PC-9 (cell line): ENCODE results near the gene MLEC. TPM values are rescaled to one million over a fixed set of nuclear protein-coding genes. Genes with fewer than 3 reads are reported as not detected.

Source experiments
- BruUV-seq: library from RNA; stranded (reverse); fragments of 400-500 nt; replicated peaks from 2 replicates; lab custom pipeline; 2021; lab: Mats Ljungman, UMichigan
- CTCF ChIA-PET: fragments of 300-600 bp; sonication (Branson Sonifier 250); formaldehyde crosslinking; loops from one replicate; lab custom pipeline; 2022; ENCODE audit warnings: antibody characterized with exemption; lab: Charles Lee
- POLR2A ChIA-PET: fragments of 300-600 bp; sonication (Branson Sonifier 250); formaldehyde crosslinking; loops from one replicate; lab custom pipeline; 2022; ENCODE audit warnings: antibody characterized with exemption; ENCODE audit not compliant: unreplicated experiment; lab: Charles Lee
- DNase-seq, 2 experiments: peaks; one replicate each; pipeline versions ENCODE4 v3.0.0 to v3.0.0-alpha.2; 2015 to 2022; ENCODE audit warnings: mixed read lengths in 1 of 2
- H2AFZ ChIP-seq: fragments of 200-600 bp; sonication (generic); 2 replicates; pipeline ENCODE4 v1.8.1; 2017; ENCODE audit warnings: antibody characterized with exemption
- H3F3A ChIP-seq: fragments of 200-600 bp; sonication (generic); 2 replicates; pipeline ENCODE4 v1.8.1; 2017; ENCODE audit warnings: antibody characterized with exemption, mild to moderate bottlenecking, low read depth; ENCODE audit not compliant: insufficient read depth
- H3K27ac ChIP-seq: fragments of 200-600 bp; sonication (generic); 2 replicates; pipeline ENCODE4 v1.6.1; 2016; ENCODE audit warnings: mixed run types
- H3K27me3 ChIP-seq: fragments of 200-600 bp; sonication (generic); 2 replicates; pipeline ENCODE4 v1.6.1; 2016; ENCODE audit warnings: low read depth, mixed run types; ENCODE audit not compliant: insufficient read depth
- H3K36me3 ChIP-seq: fragments of 200-600 bp; sonication (generic); 2 replicates; pipeline ENCODE4 v1.6.1; 2016; ENCODE audit warnings: low read depth, mixed run types
- H3K4me1 ChIP-seq: fragments of 200-600 bp; sonication (generic); replicated peaks from 2 replicates; pipeline ENCODE4 v1.6.1; 2016; ENCODE audit warnings: mixed run types; ENCODE audit not compliant: insufficient read depth
- H3K4me2 ChIP-seq: fragments of 200-600 bp; sonication (generic); 2 replicates; pipeline ENCODE4 v1.6.1; 2017; ENCODE audit warnings: mixed run types
- H3K4me3 ChIP-seq: fragments of 200-600 bp; sonication (generic); 2 replicates; pipeline ENCODE4 v1.6.1; 2016; ENCODE audit warnings: mixed run types
- H3K79me2 ChIP-seq: fragments of 200-600 bp; sonication (generic); 2 replicates; pipeline ENCODE4 v1.6.1; 2017; ENCODE audit warnings: low read depth, mixed run types
- H3K9me2 ChIP-seq: fragments of 200-600 bp; sonication (generic); 2 replicates; pipeline ENCODE4 v1.8.1; 2017; ENCODE audit warnings: mild to moderate bottlenecking; ENCODE audit not compliant: insufficient read depth
- H3K9me3 ChIP-seq: fragments of 200-600 bp; sonication (generic); 2 replicates; pipeline ENCODE4 v1.8.1; 2016; ENCODE audit warnings: low read depth; ENCODE audit not compliant: insufficient read depth
- H4K20me1 ChIP-seq: fragments of 200-600 bp; sonication (generic); 2 replicates; pipeline ENCODE4 v1.8.1; 2017; ENCODE audit not compliant: insufficient read depth
- EZH2 ChIP-seq: fragments of 200-600 bp; sonication (generic); IDR thresholded peaks from 2 replicates; pipeline ENCODE4 v1.8.0; 2017; ENCODE audit warnings: antibody characterized with exemption, low read depth
- intact Hi-C: fragments of 100-400 bp; cut with micrococcal nuclease; formaldehyde crosslinking; loops from one replicate; pipeline ENCODE4 v1.10.0; 2022; ENCODE audit not compliant: unreplicated experiment
- total RNA-seq: library from RNA; stranded (reverse); gene quantifications from 2 replicates; pipeline ENCODE4 v1.2.3, GENCODE V29; 2021
- TF ChIP-seq, protein P1 (sequence below): fragments of 200-600 bp; sonication (generic); conservative IDR thresholded peaks from 2 replicates; pipeline ENCODE4 v1.6.1; 2017; ENCODE audit warnings: mixed run types, antibody characterized with exemption, mild to moderate bottlenecking, moderate library complexity

MLEC gene
- total RNA-seq, 1 experiment from 2014 or later: 131 TPM

DNA sequence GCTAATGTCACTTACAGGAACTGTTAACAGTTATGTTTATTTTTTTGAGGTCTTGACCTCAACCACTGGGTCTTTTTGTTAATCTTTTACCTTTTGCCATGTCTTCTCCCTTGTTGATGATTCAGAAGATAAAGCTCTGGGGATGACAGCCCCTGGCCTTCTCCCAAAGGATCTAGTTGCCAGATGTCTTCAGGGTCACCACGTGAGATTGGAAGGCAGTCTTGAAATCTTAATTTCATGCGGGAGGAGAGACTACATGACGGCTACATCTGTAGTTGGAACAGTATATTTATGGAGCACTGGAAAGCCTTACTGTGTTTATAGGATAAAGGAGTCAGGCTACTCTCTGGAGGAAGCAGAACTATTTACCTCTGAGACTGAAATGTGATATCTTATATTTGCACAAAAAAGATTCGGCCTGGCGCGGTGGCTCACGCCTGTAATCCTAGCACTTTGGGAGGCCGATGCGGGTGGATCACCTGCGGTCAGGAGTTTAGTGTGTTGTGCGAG lies 5.6 kb downstream of the MLEC start:
- no peaks in the 10 kb centered on the region for H3K9me3 ChIP-seq
- no peak overlapping the region for H3K27ac ChIP-seq
- no peak overlapping the region for H3K4me3 ChIP-seq
- H3F3A ChIP-seq: no peaks in the 10 kb centered on the region
- H3K79me2 ChIP-seq: peaks cover 56% of the 10 kb centered on the region
- no peak for DNase-seq
- peaks cover 23% of the 10 kb centered on the region for H3K4me1 ChIP-seq
- peaks cover 41% of the 10 kb centered on the region for H4K20me1 ChIP-seq
- POLR2A ChIA-PET: interaction anchor here (0.5 kb wide), 1 partner anchor 8 kb away, joined by 3 read pairs; no protein-coding TSS in a partner anchor
- H3K4me2 ChIP-seq: no peak overlapping the region
- no peaks in the 10 kb centered on the region for H3K27me3 ChIP-seq
- H2AFZ ChIP-seq: no peak overlapping the region
- intact Hi-C loops: no loop called here
- H3K9me2 ChIP-seq: no peaks in the 10 kb centered on the region
- BruUV-seq: no TSS peak
- CTCF ChIA-PET: interaction anchor here (0.6 kb wide), 1 partner anchor 152 kb away, joined by 3 read pairs; no protein-coding TSS in a partner anchor
- H3K36me3 ChIP-seq: peaks cover 7% of the 10 kb centered on the region; the same call in 1 of the 2 replicates
- TF ChIP-seq EZH2: no peak
- TF ChIP-seq, protein P1, sequence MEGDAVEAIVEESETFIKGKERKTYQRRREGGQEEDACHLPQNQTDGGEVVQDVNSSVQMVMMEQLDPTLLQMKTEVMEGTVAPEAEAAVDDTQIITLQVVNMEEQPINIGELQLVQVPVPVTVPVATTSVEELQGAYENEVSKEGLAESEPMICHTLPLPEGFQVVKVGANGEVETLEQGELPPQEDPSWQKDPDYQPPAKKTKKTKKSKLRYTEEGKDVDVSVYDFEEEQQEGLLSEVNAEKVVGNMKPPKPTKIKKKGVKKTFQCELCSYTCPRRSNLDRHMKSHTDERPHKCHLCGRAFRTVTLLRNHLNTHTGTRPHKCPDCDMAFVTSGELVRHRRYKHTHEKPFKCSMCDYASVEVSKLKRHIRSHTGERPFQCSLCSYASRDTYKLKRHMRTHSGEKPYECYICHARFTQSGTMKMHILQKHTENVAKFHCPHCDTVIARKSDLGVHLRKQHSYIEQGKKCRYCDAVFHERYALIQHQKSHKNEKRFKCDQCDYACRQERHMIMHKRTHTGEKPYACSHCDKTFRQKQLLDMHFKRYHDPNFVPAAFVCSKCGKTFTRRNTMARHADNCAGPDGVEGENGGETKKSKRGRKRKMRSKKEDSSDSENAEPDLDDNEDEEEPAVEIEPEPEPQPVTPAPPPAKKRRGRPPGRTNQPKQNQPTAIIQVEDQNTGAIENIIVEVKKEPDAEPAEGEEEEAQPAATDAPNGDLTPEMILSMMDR: no peak

DNA sequence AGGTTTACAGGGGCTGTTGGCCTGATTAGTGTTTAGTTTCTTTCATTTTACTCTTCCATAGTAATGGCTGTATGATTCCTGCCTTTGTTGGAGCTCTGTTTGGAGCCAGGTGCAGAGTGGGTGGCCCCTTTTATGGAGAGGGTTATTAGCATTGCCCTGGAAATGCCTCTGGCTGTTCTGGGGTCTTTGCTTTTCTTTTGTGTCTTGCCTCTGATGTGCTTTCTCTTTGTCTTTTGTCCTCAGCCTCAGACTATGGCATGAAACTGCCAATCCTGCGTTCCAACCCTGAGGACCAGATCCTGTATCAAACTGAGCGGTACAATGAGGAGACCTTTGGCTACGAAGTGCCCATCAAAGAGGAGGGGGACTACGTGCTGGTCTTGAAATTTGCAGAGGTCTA lies 6.9 kb downstream of the MLEC start:
- CTCF ChIA-PET: interaction anchor here (0.5 kb wide), 1 partner anchor 45 kb away, joined by 21 read pairs; no protein-coding TSS in a partner anchor

DNA sequence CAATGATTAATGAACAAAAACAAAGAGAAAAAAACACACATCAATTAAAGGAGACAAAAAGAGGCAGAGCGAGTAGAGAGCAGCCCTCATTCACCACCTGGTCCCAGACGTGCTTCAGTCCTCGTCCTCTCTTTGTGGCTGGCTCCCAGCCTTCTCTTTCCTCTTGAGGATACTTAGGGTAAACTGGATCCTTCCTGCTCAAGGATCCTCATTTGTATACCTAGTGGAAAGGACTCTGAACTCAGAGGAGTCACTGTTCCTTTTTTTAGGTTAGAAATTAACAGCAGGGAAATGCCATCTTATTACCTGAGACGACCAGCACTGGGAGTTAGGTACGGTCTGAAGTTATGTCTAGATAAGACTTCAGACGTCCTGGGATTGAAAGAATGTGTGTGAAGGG lies 9.7 kb downstream of the MLEC start:
- Histone ChIP-seq H3K4me1 (no peaks in the 10 kb centered on the region), H3K4me3 (no peak overlapping the region), H3F3A (no peaks in the 10 kb centered on the region), H3K9me2 (no peaks in the 10 kb centered on the region), H3K4me2 (no peak overlapping the region), H3K9me3 (no peaks in the 10 kb centered on the region), H2AFZ (no peak overlapping the region), H3K27me3 (no peaks in the 10 kb centered on the region), H3K79me2 (peaks cover 16% of the 10 kb centered on the region), H4K20me1 (peaks cover 5% of the 10 kb centered on the region; the same call in 1 of the 2 replicates), H3K36me3 (peaks cover 7% of the 10 kb centered on the region; the same call in 1 of the 2 replicates), H3K27ac (no peak overlapping the region)
- ChIA-PET CTCF (no interaction called here), POLR2A (no interaction called here)
- intact Hi-C loops: no loop called here
- TF ChIP-seq, protein P1: no peak
- TF ChIP-seq EZH2: no peak
- BruUV-seq: no TSS peak
- no peak for DNase-seq

More for the DNA sequence above, 6.9 kb downstream of the MLEC start:
- Histone ChIP-seq H3K36me3 (peaks cover 7% of the 10 kb centered on the region; the same call in 1 of the 2 replicates), H3K4me3 (no peak overlapping the region), H3K79me2 (peaks cover 43% of the 10 kb centered on the region), H3K4me1 (peaks cover 16% of the 10 kb centered on the region), H3K27me3 (no peaks in the 10 kb centered on the region), H4K20me1 (peaks cover 31% of the 10 kb centered on the region), H3K9me2 (no peaks in the 10 kb centered on the region), H3K4me2 (no peak overlapping the region), H3K27ac (no peak overlapping the region), H3F3A (no peaks in the 10 kb centered on the region), H3K9me3 (no peaks in the 10 kb centered on the region), H2AFZ (no peak overlapping the region)
- no peak for DNase-seq
- intact Hi-C loops: no loop called here
- BruUV-seq: no TSS peak
- TF ChIP-seq, protein P1: no peak
- TF ChIP-seq EZH2: no peak
- POLR2A ChIA-PET: no interaction called here
